Measurements from ENCODE around the gene GALNT1. TPM values are rescaled to one million over a fixed set of nuclear protein-coding genes. Genes with fewer than 3 reads are reported as not detected.
A peak's percentile ranks its signal among the peaks of the same experiment; 100 is the strongest.
"Not testable (repeated sequence)": the region's sequence is repeated elsewhere in the genome, so short reads cannot be mapped to it uniquely, and the experiment has no call there.

The GALNT1 gene
- total RNA-seq = 10 to 100 TPM; 42.7 to 59.7 (median 54.1) TPM

GRCh38 chr18:35581546-35581897, at the start of gene GALNT1:
Gene GALNT1 (plus strand): TSS chr18:35581740. CDS start chr18:35654663, 72,923 bp downstream.
- no peak for DNase-seq (ENCODE audit: low spot score)
- TF ChIP-seq CTCF (IDR thresholded peaks at IDR 0.05) = no peak
- ATAC-seq (ENCODE audit: low FRiP score) = peak; percentile 50

- DNase-seq (ENCODE audit: low spot score) = no peak
- no peak for ATAC-seq (ENCODE audit: low FRiP score)
- TF ChIP-seq CTCF (IDR thresholded peaks at IDR 0.05) = no peak
Observed at GRCh38 chr18:35533916-35534405, 47.6 kb upstream of the GALNT1 start.

GRCh38 chr18:35535297-35535696, 46.2 kb upstream of the GALNT1 start:
- no peak for ATAC-seq (ENCODE audit: low FRiP score)
- no peak for TF ChIP-seq CTCF (IDR thresholded peaks at IDR 0.05)
- no peak for DNase-seq (ENCODE audit: low spot score)

- ATAC-seq (ENCODE audit: low FRiP score) (no peak), DNase-seq (ENCODE audit: low spot score) (no peak)
- TF ChIP-seq CTCF (IDR thresholded peaks at IDR 0.05) = no peak
Observed at GRCh38 chr18:35542356-35542755, 39.2 kb upstream of the GALNT1 start.

- no peak for ATAC-seq (ENCODE audit: low FRiP score)
Observed at GRCh38 chr18:35547008-35547605, 34.4 kb upstream of the GALNT1 start.

GRCh38 chr18:35549564-35549963, 32.0 kb upstream of the GALNT1 start:
- ATAC-seq (ENCODE audit: low FRiP score) = no peak
- DNase-seq (ENCODE audit: low spot score) = no peak
- no peak for TF ChIP-seq CTCF (IDR thresholded peaks at IDR 0.05)

More at GRCh38 chr18:35547008-35547605, 34.4 kb upstream of the GALNT1 start:
- no peak for DNase-seq (ENCODE audit: low spot score)
- TF ChIP-seq CTCF (IDR thresholded peaks at IDR 0.05) = no peak

GRCh38 chr18:35553300-35553699, 28.2 kb upstream of the GALNT1 start:
- ATAC-seq (ENCODE audit: low FRiP score) (no peak), DNase-seq (ENCODE audit: low spot score) (no peak)
- no peak for TF ChIP-seq CTCF (IDR thresholded peaks at IDR 0.05)

- ATAC-seq (ENCODE audit: low FRiP score); DNase-seq (ENCODE audit: low spot score): not testable (repeated sequence)
Observed at GRCh38 chr18:35555538-35555937, 26.0 kb upstream of the GALNT1 start.
